Measurements from ENCODE around the gene HYCC2.
"Not testable (repeated sequence)": the region's sequence is repeated elsewhere in the genome, so short reads cannot be mapped to it uniquely, and the experiment has no call there.

HYCC2 gene

DNA sequence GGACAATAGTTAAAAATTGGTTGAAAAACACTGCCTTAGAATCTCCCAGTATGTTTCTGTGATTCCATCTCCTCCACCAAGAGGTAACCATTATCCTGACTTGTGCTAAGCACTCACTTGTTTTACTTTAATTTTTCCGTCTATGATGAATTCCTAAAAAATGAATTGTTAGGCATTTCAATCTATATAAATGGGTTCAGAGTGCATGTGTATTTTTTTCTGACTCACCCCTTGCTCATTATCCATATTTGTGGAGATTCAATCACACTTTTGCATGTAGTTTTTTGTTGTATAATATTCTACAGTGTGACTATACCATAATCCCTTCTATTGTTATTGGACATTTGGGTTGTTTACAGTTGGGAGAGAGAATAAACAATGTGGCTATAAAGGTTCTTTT lies 1.6 kb upstream of the HYCC2 start:
- in situ Hi-C loops (cut with HindIII; ENCODE audit: low sequenced_read_pairs), result no loop called here

DNA sequence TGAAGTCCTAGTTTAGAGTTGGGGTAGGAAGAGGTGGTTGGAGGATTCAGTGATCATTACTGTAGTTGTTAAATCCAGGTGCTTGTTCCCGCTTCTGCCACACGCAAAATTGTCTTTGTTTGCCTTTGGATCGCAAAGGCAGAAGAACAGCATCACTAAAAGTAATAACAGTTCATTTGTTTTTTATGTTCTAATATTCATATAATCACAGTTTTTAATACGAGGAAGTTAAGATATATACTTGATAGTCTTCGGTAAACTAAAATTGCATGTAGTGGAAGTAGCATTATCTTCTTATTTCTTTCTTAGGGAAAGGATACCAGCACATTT lies 695 bp upstream of the HYCC2 start:
- in situ Hi-C loops (cut with HindIII; ENCODE audit: low sequenced_read_pairs), result no loop called here

DNA sequence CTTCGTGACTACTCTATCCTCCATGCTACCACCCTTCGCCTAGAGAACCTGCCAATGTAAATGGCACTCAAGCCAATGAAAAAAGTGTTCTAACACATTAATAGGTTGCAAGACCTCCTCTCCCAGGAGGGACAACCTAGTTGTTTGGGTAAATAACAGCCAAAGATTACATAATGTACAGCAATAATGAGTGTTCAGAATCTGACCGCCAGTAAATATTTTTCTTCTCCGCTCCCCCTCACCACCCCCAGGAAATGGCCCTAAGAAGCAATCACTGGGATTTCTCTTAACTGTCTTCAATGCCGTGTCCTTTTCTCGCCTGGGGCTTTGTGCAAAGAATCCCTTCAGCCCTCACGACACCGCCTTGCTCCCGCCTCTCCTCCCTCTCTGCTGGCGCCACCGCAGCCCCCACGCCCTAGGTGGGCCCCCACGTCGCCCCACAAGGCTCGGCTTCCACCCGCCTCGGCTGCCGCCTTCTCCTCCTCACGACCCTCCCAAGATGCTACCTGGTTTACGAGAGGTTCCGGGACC lies 458 bp downstream of the HYCC2 start:
- in situ Hi-C loops (cut with HindIII; ENCODE audit: low sequenced_read_pairs), result no loop called here

DNA sequence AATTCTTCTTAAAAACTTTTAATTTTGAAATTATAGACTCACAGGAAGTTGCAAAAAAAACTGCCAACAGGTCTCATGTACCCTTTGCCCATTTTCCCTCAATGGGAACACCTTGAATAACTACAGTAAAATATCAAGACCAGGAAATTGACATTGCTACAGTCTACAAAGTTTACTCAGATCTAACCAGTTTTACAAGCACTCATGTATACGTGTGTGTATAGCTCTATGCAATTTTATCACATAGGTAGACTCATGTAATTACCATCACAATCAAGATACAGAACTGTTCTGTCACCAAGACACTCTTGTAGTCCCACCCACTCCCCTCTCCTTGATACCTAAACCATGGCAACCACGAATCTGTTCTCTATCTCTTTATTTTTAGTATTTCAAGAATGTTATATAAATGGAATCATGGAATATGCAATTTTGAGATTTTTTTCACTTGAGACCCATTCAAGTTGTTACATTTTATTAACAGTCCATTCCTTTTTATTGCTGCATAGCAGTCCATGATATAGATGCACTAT lies 6.6 kb downstream of the HYCC2 start:
- in situ Hi-C loops (cut with HindIII; ENCODE audit: low sequenced_read_pairs), result no loop called here

DNA sequence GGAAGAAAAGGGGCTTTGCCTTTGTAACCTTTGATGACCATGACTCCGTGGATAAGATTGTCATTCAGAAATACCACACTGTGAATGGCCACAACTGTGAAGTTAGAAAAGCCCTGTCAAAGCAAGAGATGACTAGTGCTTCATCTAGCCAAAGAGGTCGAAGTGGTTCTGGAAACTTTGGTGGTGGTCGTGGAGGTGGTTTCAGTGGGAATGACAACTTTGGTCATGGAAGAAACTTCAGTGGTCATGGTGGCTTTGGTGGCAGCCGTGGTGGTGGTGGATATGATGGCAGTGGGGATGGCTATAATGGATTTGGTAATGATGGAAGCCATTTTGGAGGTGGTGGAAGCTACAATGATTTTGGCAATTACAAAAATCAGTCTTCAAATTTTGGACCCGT lies 8.0 kb downstream of the HYCC2 start:
- in situ Hi-C loops (cut with HindIII; ENCODE audit: low sequenced_read_pairs), result not testable (repeated sequence)

DNA sequence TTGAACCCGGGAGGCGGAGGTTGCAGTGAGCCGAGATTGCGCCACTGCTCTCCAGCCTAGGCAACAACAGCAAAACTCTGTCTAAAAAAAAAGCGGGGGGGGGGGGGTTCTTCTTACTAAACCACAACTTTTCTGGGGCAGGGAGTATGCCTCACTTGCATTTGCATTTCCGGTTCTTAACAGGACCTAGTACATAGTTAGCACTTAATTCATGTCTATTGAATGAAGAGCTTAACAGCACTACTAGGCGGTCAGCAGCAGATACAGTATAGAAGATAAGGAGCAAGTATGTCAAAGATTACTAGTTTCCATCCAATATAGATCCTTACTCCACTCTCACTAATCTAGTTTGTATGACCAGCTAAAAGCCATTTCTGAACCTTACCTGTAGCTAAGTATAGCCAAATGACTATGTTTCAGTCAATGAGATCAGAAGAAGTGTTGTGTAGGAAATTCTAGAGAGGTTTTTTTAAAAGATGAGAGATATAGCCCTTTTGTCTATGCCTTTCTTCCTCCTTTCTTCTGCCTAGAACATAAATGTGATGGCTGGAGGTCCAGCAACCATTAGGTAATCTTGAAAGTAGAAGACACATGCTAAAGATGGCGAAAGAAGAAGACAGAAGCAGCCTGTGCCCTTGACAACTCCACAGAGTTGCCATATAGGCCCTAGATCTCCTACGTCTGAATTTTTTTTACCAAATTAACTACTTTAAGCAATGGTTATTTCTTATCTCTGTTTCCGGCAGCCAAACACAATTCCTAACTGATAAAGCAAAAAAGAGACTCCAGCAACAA lies 11.3 kb downstream of the HYCC2 start:
- in situ Hi-C loops (cut with HindIII; ENCODE audit: low sequenced_read_pairs), result no loop called here

DNA sequence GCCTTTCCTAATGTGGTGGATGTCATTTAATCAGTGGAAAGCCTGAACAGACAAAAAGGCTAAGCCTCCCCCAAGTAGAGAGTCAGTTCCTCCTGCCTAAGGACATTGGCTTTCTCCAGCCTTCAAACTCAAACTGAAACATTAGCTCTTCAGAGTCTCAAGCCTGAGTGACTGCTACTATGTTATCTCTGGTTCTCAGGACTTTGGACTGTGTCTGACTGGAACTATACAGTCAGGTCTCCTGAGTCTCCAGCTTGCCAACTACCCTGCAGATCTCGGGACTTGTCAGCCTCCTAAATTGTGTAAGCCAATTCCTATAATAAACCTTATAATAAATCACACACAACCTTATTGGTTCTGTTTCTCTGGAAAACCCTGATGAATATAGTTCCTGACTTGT lies 12.6 kb downstream of the HYCC2 start:
- in situ Hi-C loops (cut with HindIII; ENCODE audit: low sequenced_read_pairs), result no loop called here

DNA sequence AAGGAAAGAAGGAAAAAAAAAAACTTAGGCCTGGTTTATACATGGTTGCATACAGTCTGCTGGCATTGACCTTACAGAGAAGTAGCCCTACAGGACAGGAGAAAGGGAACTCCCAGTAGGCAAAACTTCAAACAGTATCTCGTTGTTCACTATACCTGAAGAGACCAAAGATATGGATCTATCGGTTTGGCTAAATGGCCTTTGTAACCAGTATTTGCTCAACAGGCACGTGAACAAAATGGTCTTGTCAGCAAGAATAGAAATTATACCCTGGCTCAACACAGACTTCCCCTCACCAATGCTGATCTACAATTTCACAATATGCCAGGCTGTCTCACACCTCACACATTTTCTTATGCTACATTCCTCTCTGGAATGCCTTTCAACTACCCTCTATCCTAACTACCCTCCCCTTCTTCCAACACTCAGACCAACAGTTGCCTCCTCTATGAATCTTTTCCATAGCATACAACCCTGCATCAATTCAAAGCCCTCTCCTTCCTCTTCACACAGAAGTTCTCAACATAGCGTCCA lies 13.7 kb downstream of the HYCC2 start:
- in situ Hi-C loops (cut with HindIII; ENCODE audit: low sequenced_read_pairs), result no loop called here

DNA sequence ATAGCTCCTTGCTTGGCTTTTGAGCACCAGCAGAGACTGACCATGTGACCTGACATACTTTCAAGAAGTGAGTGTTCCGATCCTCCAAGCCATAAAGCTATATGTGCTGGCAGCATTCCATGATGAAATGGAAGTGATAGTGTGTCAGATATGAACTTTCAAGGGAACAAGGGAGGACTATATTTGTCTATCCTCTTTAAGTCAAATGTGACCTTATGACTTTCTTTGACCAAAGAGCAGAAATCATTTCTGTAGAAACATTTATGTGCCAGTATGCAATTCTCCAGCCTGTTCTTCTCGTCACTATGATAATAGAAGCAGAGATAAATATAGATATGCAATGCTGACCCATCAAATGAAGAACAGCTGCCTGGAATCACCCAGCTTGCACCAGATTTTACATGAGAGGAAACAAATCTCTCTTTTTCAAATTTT lies 14.4 kb downstream of the HYCC2 start:
- in situ Hi-C loops (cut with HindIII; ENCODE audit: low sequenced_read_pairs), result no loop called here

DNA sequence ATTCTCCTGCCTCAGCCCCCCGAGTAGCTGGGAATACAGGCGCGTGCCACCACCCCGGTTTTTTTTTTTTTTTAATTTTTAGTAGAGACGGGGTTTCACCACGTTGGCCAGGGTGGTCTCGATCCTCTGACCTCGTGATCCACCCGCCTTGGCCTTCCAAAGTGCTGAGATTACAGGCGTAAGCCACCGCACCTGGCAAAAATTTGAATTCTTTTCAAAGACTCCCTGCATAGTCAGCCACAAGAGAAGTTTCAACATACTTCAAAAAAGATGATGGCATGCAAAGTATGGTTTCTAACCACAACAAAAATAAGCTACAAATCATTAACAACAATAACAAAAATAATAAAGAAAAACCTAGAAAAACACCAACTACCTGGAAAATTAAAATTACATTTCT lies 22.0 kb downstream of the HYCC2 start:
- in situ Hi-C loops (cut with HindIII; ENCODE audit: low sequenced_read_pairs), result no loop called here

DNA sequence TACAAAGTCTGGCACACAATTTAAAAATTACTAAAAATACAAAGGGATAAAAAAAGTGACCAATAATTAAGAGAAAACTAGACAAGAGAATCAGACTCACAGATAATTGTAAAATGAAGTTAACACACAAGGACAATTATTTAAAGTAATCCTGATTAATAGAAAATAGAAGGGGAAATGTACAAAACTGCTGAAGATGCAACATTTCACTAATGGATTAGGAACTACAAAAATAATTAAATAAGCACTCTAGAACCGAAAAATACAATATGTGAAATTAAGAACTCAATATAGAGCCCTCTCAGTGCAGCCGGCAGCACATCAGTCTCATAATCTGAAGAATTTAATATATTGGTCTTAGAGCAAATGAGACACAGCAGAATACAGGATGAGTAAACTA lies 24.6 kb downstream of the HYCC2 start:
- in situ Hi-C loops (cut with HindIII; ENCODE audit: low sequenced_read_pairs), result no loop called here

DNA sequence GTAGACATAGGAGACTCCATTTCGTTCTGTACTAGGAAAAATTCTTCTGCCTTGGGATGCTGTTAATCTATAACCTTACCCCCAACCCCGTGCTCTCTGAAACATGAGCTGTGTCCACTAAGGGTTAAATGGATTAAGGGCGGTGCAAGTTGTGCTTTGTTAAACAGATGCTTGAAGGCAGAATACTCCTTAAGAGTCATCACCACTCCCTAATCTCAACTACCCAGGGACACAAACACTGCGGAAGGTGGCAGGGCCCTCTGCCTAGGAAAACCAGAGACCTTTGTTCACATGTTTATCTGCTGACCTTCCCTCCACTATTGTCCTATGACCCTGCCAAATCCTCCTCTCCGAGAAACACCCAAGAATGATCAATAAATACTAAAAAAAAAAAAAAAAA lies 28.4 kb downstream of the HYCC2 start:
- in situ Hi-C loops (cut with HindIII; ENCODE audit: low sequenced_read_pairs), result not testable (repeated sequence)

DNA sequence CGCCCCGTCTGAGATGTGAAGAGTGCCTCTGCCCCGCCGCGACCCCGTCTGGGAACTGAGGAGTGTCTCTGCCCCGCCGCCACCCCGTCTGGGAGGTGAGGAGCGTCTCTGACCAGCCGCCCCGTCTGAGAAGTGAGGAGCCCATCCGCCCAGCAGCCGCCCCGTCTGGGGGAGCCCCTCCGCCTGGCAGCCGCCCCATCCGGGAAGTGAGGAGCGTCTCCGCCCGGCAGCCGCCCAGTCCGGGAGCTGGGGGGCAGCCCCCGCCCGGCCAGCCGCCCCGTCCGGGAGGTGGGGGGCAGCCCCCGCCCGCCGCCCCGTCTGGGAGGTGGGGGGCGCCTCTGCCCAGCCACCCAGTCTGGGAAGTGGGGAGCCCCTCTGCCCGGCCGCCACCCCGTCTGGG lies 29.0 kb downstream of the HYCC2 start:
- in situ Hi-C loops (cut with HindIII; ENCODE audit: low sequenced_read_pairs), result not testable (repeated sequence)

DNA sequence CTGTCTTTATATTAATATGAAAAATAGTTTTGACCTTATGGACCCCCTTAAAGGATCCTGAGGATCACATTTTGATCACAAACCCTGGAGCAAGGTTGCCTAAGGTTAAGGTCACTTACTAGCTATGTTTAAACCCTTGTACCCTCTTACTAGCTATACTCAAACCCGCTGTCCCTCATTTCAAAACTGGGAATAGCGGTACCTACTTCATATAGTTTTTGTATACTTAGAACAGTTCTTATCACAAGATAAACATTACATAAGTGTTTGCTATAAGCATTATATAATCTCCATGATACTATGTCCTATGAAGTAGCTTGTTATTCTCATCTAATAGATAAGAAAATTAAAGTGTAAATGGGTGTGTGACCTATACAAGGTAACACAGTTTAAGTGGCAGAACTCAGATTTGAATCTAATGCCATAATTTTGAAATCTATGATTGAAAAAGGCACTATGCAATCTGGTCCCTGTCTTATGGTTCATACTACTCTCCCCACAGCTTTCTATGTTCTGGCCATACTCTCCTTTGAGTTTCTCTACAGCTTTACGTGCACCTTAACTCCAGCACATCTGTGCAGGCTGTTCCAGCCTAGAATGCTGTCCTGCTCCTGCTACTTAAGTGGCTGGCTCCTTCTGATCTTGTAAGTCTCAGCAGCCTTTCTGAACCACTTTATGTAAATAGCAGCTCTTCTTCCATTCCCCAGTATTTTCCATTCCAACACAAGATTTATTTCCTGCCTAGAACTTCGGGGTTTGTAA lies 30.4 kb downstream of the HYCC2 start:
- in situ Hi-C loops (cut with HindIII; ENCODE audit: low sequenced_read_pairs), result no loop called here

DNA sequence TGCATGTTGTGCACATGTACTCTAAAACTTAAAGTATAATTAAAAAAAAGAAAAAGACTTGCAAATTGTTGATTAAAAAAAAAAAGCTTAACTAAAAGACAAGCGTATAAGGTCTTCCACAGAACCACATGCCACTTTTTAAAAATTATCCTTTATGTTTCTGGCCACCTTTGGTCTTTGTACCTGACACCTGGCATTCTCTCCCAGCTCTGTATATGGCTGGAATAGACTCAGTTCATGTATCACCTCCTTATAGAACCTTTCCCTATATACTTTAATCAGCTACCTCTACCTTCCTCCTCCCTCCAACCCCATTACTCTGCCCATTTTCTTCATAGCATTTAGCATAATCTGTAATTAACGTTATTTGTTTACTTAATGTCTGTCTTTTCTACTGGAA lies 32.6 kb downstream of the HYCC2 start:
- in situ Hi-C loops (cut with HindIII; ENCODE audit: low sequenced_read_pairs), result no loop called here

DNA sequence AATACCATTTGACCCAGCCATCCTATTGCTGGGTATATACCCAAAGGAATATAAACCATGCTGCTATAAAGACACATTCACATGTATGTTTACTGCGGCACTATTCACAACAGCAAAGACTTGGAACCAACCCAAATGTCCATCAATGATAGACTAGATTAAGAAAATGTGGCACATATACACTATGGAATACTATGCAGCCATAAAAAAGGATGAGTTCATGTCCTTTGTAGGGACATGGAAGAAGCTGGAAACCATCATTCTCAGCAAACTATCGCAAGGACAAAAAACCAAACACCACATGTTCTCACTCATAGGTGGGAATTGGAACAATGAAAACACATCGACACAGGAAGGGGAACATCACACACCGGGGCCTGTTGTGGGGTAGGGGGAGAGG lies 33.1 kb downstream of the HYCC2 start:
- in situ Hi-C loops (cut with HindIII; ENCODE audit: low sequenced_read_pairs), result not testable (repeated sequence)

DNA sequence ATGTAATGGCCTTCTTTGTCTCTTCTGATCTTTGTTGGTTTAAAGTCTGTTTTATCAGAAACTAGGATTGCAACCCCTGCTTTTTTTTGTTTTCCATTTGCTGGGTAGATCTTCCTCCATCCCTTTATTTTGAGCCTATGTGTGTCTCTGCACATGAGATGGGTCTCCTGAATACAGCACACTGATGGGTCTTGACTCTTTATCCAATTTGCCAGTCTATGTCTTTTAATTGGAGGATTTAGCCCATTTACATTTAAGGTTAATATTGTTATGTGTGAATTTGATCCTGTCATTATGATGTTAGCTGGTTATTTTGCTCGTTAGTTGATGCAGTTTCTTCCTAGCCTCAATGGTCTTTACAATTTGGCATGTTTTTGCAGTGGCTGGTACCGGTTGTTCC lies 37.1 kb downstream of the HYCC2 start:
- in situ Hi-C loops (cut with HindIII; ENCODE audit: low sequenced_read_pairs), result not testable (repeated sequence)

DNA sequence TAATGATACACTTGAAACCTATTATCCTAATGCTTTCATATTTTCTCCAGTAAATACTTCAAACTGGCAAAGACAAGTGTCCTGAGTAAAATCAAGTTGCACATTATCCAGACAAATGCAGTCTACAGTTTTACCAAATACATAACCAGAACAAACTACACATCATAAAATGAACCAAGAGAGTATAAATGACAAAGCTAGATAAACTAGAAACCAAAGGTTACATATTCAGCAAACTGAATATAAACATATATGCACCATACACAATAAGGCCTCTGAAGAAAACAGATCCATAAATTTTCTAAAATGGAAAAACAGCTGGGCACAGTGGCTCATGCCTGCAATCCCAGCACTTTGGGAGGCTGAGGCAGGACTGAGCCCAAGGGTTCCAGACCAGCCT lies 47.0 kb downstream of the HYCC2 start:
- in situ Hi-C loops (cut with HindIII; ENCODE audit: low sequenced_read_pairs), result no loop called here

DNA sequence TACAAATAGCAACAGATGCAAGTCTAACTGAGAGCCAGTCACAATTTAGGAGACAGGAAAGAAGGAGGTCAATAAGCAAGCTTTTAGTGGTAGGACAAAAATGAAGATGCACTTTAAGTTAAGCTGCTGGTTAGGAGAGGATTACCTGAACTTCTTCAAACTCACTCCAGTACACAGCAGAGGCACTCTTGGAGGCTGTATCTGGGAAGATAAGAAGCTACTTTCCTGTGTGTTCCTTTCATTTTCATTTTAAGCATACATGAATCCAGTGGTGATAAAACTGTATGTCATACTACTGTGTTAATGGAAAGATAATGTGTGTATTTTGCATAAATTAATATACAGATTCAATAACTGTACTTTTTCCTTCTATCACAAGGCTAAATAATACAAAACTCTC lies 49.6 kb downstream of the HYCC2 start:
- in situ Hi-C loops (cut with HindIII; ENCODE audit: low sequenced_read_pairs), result no loop called here

Data from DLD1 (cell line).